Endothelial cell of umbilical vein (primary cell): ENCODE results near the gene HCST. TPM values are rescaled to one million over a fixed set of nuclear protein-coding genes. Genes with fewer than 3 reads are reported as not detected.

Experiments
- BruUV-seq: library from RNA; stranded (reverse); fragments of 400-500 nt; replicated peaks from 2 replicates; lab custom pipeline; 2021; lab: Mats Ljungman, UMichigan
- CTCF ChIA-PET: fragments of 300-600, 350-600 bp; sonication (Branson Sonifier 250); formaldehyde crosslinking; loops from one replicate; lab custom pipeline; 2021; ENCODE audit warnings: antibody characterized with exemption, inconsistent platforms; lab: Charles Lee
- POLR2A ChIA-PET: fragments of 300-600, 350-600 bp; sonication (Branson Sonifier 250); formaldehyde crosslinking; loops from one replicate; lab custom pipeline; 2021; ENCODE audit warnings: antibody characterized with exemption, inconsistent platforms; lab: Charles Lee
- DNase-seq: peaks from one replicate; pipeline ENCODE4 v3.0.0-alpha.2; 2011; ENCODE audit warnings: low read depth, low spot score
- FAIRE-seq: peaks from 2 replicates; lab custom pipeline; 2011; peaks lifted over from hg19 to GRCh38; lab: Jason Lieb, UNC
- H2AFZ ChIP-seq: 2 replicates; pipeline ENCODE4 v1.6.0; 2012; ENCODE audit warnings: low read depth, low read length, control low read depth, inconsistent platforms
- H3K27ac ChIP-seq: 2 replicates; pipeline ENCODE4 v1.5.1; 2011; ENCODE audit warnings: low read depth, mild to moderate bottlenecking, control low read depth, low read length, moderate library complexity; ENCODE audit not compliant: insufficient read depth
- H3K27me3 ChIP-seq, 2 experiments: 2 replicates each; pipeline versions ENCODE4 v1.6.0 to v1.6.1; 2011; ENCODE audit warnings: low read length in 2 of 2, mixed read lengths in 1 of 2; ENCODE audit not compliant: control insufficient read depth in 2 of 2, insufficient read depth in 2 of 2
- H3K36me3 ChIP-seq, 2 experiments: 2 replicates in 1 of 2; 3 replicates in 1 of 2; pipeline ENCODE4 v1.5.1; 2011; ENCODE audit warnings: low read length in 2 of 2, mild to moderate bottlenecking in 1 of 2, moderate library complexity in 1 of 2; ENCODE audit not compliant: control insufficient read depth in 2 of 2, insufficient read depth in 2 of 2; ENCODE audit errors: extremely low read depth in 1 of 2
- H3K4me1 ChIP-seq: 3 replicates; pipeline ENCODE4 v1.5.1; 2011; ENCODE audit warnings: mild to moderate bottlenecking, low read length; ENCODE audit not compliant: control insufficient read depth, insufficient read depth; ENCODE audit errors: extremely low read depth
- H3K4me2 ChIP-seq: 2 replicates; pipeline ENCODE4 v1.6.1; 2011; ENCODE audit warnings: low read length, control low read depth, mixed read lengths; ENCODE audit not compliant: insufficient read depth
- H3K4me3 ChIP-seq, 3 experiments: fragments of 200-600 bp in 1 of 3; sonication (generic), shearing (Covaris generic) in 1 of 3; replicated peaks in 1 of 3; 2 replicates each; pipeline ENCODE4 v1.5.1; 2011 to 2016; ENCODE audit warnings: control low read depth in 3 of 3, low read length in 3 of 3, mild to moderate bottlenecking in 2 of 3, inconsistent platforms in 1 of 3, low read depth in 1 of 3, moderate library complexity in 1 of 3; ENCODE audit not compliant: insufficient read depth in 1 of 3
- H3K79me2 ChIP-seq: 2 replicates; pipeline ENCODE4 v1.6.0; 2012; ENCODE audit warnings: low read length, inconsistent platforms; ENCODE audit not compliant: control insufficient read depth, insufficient read depth
- H3K9ac ChIP-seq: replicated peaks from 2 replicates; pipeline ENCODE3; 2011; ENCODE audit warnings: low read length, control low read depth; ENCODE audit not compliant: insufficient read depth; ENCODE audit errors: extremely low read depth
- H3K9me1 ChIP-seq: replicated peaks from 3 replicates; pipeline ENCODE4 v1.6.0; 2011; ENCODE audit warnings: mild to moderate bottlenecking, low read length; ENCODE audit not compliant: control insufficient read depth, insufficient read depth; ENCODE audit errors: extremely low read depth
- H3K9me3 ChIP-seq: replicated peaks from 2 replicates; pipeline ENCODE4 v1.5.1; 2012; ENCODE audit warnings: low read length, inconsistent platforms; ENCODE audit not compliant: control insufficient read depth, insufficient read depth
- H4K20me1 ChIP-seq: replicated peaks from 2 replicates; pipeline ENCODE3; 2011; ENCODE audit warnings: mild to moderate bottlenecking, low read length; ENCODE audit not compliant: control insufficient read depth, insufficient read depth; ENCODE audit errors: extremely low read depth
- EZH2 ChIP-seq: IDR thresholded peaks from 2 replicates; pipeline ENCODE4 v1.6.1; 2012; ENCODE audit warnings: borderline replicate concordance, low read depth, mild to moderate bottlenecking, moderate library complexity, low read length, inconsistent platforms; ENCODE audit not compliant: severe bottlenecking
- JUN ChIP-seq: IDR thresholded peaks from 2 replicates; pipeline ENCODE4 v1.6.1; 2011; ENCODE audit warnings: borderline replicate concordance, low read depth; ENCODE audit not compliant: insufficient read length, insufficient read depth
- MYC ChIP-seq: IDR thresholded peaks from one replicate; pipeline ENCODE4 v1.6.1; 2011; ENCODE audit warnings: mild to moderate bottlenecking, low read depth, low read length
- POLR2A ChIP-seq: IDR thresholded peaks from 2 replicates; pipeline ENCODE4 v1.6.1; 2012; ENCODE audit warnings: low read depth, mild to moderate bottlenecking, control low read depth, low read length
- POLR2AphosphoS5 ChIP-seq: IDR thresholded peaks from 2 replicates; pipeline ENCODE4 v1.6.1; 2012; ENCODE audit warnings: low read depth, mild to moderate bottlenecking, control low read depth, low read length, moderate library complexity; ENCODE audit not compliant: insufficient read depth
- dilution Hi-C: fragments of 300-500 bp; cut with MboI; formaldehyde crosslinking; loops from one replicate; pipeline ENCODE4 v1.15.0; 2019; ENCODE audit warnings: low sequenced_read_pairs; ENCODE audit not compliant: extremely low pct_ligation_motif_present
- intact Hi-C: fragments of 100-400 bp; cut with micrococcal nuclease; formaldehyde crosslinking; loops from one replicate; pipeline ENCODE4 v1.10.0; 2022
- polyA plus RNA-seq, 4 experiments: library from polyadenylated mRNA; depleted of rRNA in 3 of 4; stranded (reverse) in 3 of 4; unstranded in 1 of 4; fragments of >200 nt; gene quantifications; 2 replicates each; pipeline versions ENCODE4 v1.2.1 to v1.2.3, GENCODE V29; 2011 to 2012; ENCODE audit warnings: missing spikeins in 1 of 4
- total RNA-seq: library from RNA; stranded (reverse); gene quantifications from 2 replicates; pipeline ENCODE4 v1.2.3, GENCODE V29; 2021
- TF ChIP-seq, protein P1 (sequence below): IDR thresholded peaks from 2 replicates; pipeline ENCODE4 v1.6.1; 2011; ENCODE audit not compliant: insufficient read depth, insufficient read length

HCST gene
- total and polyA plus RNA-seq, 2 donors (not counting 3 experiments of a cell fraction or from before 2014, with no cell fraction given): not detected

- ChIA-PET POLR2A (no interaction called here), CTCF (interaction anchor here (0.8 to 1.2 kb wide), 4 partner anchors 10 to 51 kb away, joined by 3 to 10 read pairs (median 4); no protein-coding TSS in a partner anchor)
- intact Hi-C loops (no loop called here), dilution Hi-C loops (no loop called here)
- peak; percentile 72 for DNase-seq
- TF ChIP-seq MYC (no peak), POLR2A (no peak), EZH2 (no peak), POLR2AphosphoS5 (no peak), JUN (no peak)
- TF ChIP-seq, protein P1, sequence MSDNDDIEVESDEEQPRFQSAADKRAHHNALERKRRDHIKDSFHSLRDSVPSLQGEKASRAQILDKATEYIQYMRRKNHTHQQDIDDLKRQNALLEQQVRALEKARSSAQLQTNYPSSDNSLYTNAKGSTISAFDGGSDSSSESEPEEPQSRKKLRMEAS: no peak
- no peaks in the 10 kb centered on the region for H3K9me3 ChIP-seq
- no peaks in the 10 kb centered on the region for H3K9me1 ChIP-seq
- H3K4me1 ChIP-seq: no peaks in the 10 kb centered on the region
- no peaks in the 10 kb centered on the region for H3K27me3 ChIP-seq
- H3K9ac ChIP-seq: no peak overlapping the region
- H3K27ac ChIP-seq: no peak overlapping the region
- H3K4me3 ChIP-seq: no peak overlapping the region
- no peaks in the 10 kb centered on the region for H4K20me1 ChIP-seq
- no peaks in the 10 kb centered on the region for H3K36me3 ChIP-seq
- no TSS peak for BruUV-seq
- H2AFZ ChIP-seq: no peak overlapping the region
- no peaks in the 10 kb centered on the region for H3K79me2 ChIP-seq
- peak; percentile 91 for FAIRE-seq
- H3K4me2 ChIP-seq: no peak overlapping the region
Observed at GRCh38 chr19:35879770-35880317, 22.5 kb upstream of the HCST start.
